ENCODE results near the gene ZNF580. TPM values are rescaled to one million over a fixed set of nuclear protein-coding genes. Genes with fewer than 3 reads are reported as not detected.
A peak's percentile ranks its signal among the peaks of the same experiment; 100 is the strongest.

The ZNF580 gene
- total RNA-seq, 1 donor from 2014 or later, result 81.2 TPM

DNA sequence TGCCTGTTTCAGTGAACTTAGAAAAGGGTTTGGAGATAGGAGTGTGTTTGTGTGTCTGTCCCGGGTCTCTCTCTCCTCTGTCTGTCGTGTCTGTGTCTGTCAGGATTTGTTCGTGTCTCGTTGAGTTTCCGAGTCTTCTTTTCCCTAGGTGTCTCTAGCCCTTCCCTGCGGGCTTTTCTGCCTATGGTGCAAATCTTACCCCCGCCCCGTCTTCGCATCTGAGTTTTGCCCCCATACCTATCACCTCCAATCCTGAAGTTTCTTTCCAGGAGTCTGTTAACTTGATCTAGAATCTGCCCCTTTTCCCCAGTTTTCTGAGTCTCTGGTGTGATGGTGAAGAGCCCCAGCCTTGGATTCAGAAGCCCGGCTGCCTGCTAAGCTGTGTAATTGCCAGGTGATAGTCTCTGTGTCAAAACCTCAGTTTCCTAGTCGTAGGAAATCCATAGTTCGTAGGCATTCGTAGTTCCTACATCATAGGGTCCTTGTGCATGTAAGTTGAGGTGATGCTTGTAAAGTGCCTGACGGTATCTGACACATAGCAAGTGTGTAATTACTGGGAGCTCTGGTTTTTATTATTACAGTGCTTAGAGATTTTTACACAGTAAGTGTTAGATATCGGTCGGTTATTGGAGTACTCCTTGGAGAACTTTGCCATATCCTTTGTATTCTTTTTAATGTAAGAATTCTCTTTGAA is 35.0 kb downstream of the ZNF580 start:
- CTCF ChIA-PET, result no interaction called here
- no peak for DNase-seq
- intact Hi-C loops (cut with micrococcal nuclease), result loop anchor here (1.0 to 2.0 kb wide), 5 partner anchors 21 to 445 kb away; partner anchors contain the start of genes U2AF2, ZNF579 and ZNF787

DNA sequence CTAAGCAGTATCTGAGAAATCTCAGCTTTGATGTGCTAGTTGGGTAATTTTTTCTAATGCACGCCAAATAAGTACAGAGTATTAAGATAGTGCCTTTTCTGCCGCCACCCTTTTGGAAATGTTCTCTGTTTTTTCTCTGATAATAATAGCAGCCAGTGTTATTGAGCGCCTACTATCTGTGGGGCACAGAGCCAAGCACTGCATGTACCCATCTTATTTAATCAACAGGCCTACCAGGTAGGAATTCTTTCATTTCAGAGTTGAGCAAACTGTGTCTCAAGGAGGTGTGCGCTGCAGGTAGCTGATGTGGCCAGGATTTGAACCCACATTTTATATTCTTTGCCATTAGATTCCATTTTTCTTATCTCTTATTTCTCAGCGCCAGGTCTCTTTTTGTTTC is 35.6 kb downstream of the ZNF580 start:
- DNase-seq (no peak), ATAC-seq (ENCODE audit: low read depth) (no peak)
- H3K9me3 Mint-ChIP-seq, result no peaks in the 10 kb centered on the region
- ChIA-PET CTCF (interaction anchor here (2.4 kb wide), 1 partner anchor 22 kb away, joined by 6 read pairs; the partner anchor contains the start of gene U2AF2), POLR2A (interaction anchor here (1.0 to 2.1 kb wide), 2 partner anchors 19 to 22 kb away, joined by 4 to 10 read pairs; no protein-coding TSS in a partner anchor)
- H3K4me1 Mint-ChIP-seq, result peaks cover 73% of the 10 kb centered on the region
- no peak for TF ChIP-seq CTCF (IDR thresholded peaks at IDR 0.05)
- peak overlapping the region; percentile 89 for H3K4me3 Mint-ChIP-seq
- intact Hi-C loops (cut with micrococcal nuclease), result no loop called here
- peak overlapping the region; percentile 83 for H3K27ac Mint-ChIP-seq
- H3K27me3 Mint-ChIP-seq, result no peaks in the 10 kb centered on the region
- peaks cover 71% of the 10 kb centered on the region for H3K36me3 Mint-ChIP-seq (ENCODE audit: low read depth)

More for the DNA sequence above, 35.0 kb downstream of the ZNF580 start:
- POLR2A ChIA-PET, result interaction anchor here (1.0 to 2.1 kb wide), 2 partner anchors 18 to 22 kb away, joined by 4 to 10 read pairs; no protein-coding TSS in a partner anchor
- ATAC-seq (ENCODE audit: low read depth), result no peak
- Mint-ChIP-seq H3K27ac (peak overlapping the region; percentile 83), H3K36me3 (ENCODE audit: low read depth) (peaks cover 73% of the 10 kb centered on the region), H3K4me3 (peak overlapping the region; percentile 89), H3K27me3 (no peaks in the 10 kb centered on the region), H3K9me3 (no peaks in the 10 kb centered on the region), H3K4me1 (peaks cover 74% of the 10 kb centered on the region)
- TF ChIP-seq CTCF (IDR thresholded peaks at IDR 0.05), result no peak

DNA sequence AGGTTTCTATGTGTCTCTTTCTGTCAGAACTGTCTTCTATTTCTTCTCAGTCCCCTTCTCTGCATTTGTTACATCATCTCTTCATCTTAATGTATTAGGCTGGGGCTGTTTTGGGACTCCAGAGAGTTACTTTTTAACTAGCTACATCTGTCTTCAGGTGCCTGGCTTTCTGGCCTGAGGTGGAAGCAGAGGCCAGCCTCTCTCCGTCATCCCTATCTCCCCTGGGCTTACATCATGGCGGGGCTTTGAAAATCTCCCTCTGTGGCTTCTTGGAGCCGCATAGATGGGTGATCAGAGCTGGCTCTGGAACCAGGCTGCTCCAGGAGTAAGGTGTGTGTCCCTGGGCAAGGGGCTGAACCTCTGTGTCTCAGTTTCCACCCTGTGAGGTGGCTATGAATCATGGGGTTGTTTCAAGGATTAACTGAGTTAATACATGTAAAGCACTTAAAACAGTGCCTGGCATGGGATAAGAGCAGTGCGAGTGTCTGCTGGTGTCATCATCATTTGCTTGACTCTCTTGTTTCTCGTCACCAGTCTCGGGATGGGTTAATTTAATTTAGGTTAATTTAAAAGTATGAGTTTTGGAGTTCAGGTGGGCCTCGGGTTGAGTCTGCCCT is 36.2 kb downstream of the ZNF580 start:
- POLR2A ChIA-PET, result interaction anchor here (0.6 to 2.1 kb wide), 4 partner anchors 22 to 711 kb away, joined by 3 to 13 read pairs (median 10); partner anchors contain the start of genes NLRP2 and U2AF2
- Mint-ChIP-seq H3K4me3 (peak overlapping the region; percentile 89), H3K9me3 (no peaks in the 10 kb centered on the region), H3K36me3 (ENCODE audit: low read depth) (peaks cover 70% of the 10 kb centered on the region), H3K27me3 (no peaks in the 10 kb centered on the region), H3K27ac (peak overlapping the region; percentile 83), H3K4me1 (peaks cover 73% of the 10 kb centered on the region)
- CTCF ChIA-PET, result interaction anchor here (1.4 to 2.4 kb wide), 2 partner anchors 22 to 45 kb away, joined by 3 to 6 read pairs; partner anchors contain the start of gene U2AF2
- ATAC-seq (ENCODE audit: low read depth) (no peak), DNase-seq (no peak)
- TF ChIP-seq CTCF (IDR thresholded peaks at IDR 0.05), result no peak
- intact Hi-C loops (cut with micrococcal nuclease), result no loop called here

DNA sequence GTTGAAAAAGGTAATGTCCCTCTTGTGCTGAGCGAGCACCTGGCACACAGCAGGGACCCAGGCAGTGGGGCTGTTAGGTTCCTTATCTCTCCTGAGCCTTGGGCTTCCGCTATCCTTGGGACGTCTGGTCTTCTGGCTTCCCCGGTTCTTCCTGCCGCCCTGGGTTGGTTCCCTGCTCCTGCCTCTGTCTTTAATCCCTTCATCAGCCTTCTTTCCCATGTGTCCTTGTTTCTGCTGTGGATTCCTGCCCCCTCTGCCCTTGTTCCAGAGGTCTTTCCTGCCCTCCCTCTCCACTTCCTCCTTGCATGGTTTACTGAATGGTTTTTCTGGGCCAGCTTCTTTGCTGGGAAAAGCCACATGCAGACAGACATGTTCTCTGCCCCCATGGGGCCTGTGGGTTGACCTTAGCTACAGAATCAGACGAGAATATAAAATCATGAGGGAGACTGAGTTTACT is 36.8 kb downstream of the ZNF580 start:
- intact Hi-C loops (cut with micrococcal nuclease), result loop anchor here (1.0 kb wide), 1 partner anchor 23 kb away; no protein-coding TSS in a partner anchor
- H3K27ac Mint-ChIP-seq, result peak overlapping the region; percentile 83
- ATAC-seq (ENCODE audit: low read depth), result no peak

More for the DNA sequence above, 36.8 kb downstream of the ZNF580 start:
- no peak for DNase-seq
- Mint-ChIP-seq H3K36me3 (ENCODE audit: low read depth) (peaks cover 67% of the 10 kb centered on the region), H3K9me3 (no peaks in the 10 kb centered on the region), H3K4me3 (peak overlapping the region; percentile 89), H3K27me3 (no peaks in the 10 kb centered on the region), H3K4me1 (peaks cover 69% of the 10 kb centered on the region)
- TF ChIP-seq CTCF (IDR thresholded peaks at IDR 0.05), result no peak
- ChIA-PET CTCF (interaction anchor here (0.9 to 2.4 kb wide), 3 partner anchors 23 to 132 kb away, joined by 3 to 6 read pairs (median 3); partner anchors contain the start of gene U2AF2), POLR2A (interaction anchor here (0.6 to 1.4 kb wide), 7 partner anchors 23 to 711 kb away, joined by 3 to 13 read pairs (median 4); partner anchors contain the start of genes NLRP2, U2AF2, UBE2S and ZNF581)

Measured in activated B cell treated with CpG ODN at 0.5 μM for 24 hours (primary cell).